T-helper 1 cell treated with Interleukin-12 subunit alpha and Interleukin-12 subunit beta and Interleukin-4 antibody, amounts not matched to agents 30 ng/mL and 1 ng/mL, for 36 hours (primary cell): ENCODE results near the gene LY6G5C. TPM values are rescaled to one million over a fixed set of nuclear protein-coding genes. Genes with fewer than 3 reads are reported as not detected.
"Not testable (repeated sequence)": the region's sequence is repeated elsewhere in the genome, so short reads cannot be mapped to it uniquely, and the experiment has no call there.

Experiments
- intact Hi-C: fragments of 100-400 bp; cut with micrococcal nuclease; formaldehyde crosslinking; loops from one replicate; pipeline ENCODE4 v1.15.1; 2024
- total RNA-seq: library from RNA; stranded (reverse); gene quantifications from 2 replicates; pipeline ENCODE4 v1.2.3, GENCODE V29; 2022

Gene LY6G5C
- total RNA-seq, 1 donor from 2014 or later, result 6.3 TPM

DNA sequence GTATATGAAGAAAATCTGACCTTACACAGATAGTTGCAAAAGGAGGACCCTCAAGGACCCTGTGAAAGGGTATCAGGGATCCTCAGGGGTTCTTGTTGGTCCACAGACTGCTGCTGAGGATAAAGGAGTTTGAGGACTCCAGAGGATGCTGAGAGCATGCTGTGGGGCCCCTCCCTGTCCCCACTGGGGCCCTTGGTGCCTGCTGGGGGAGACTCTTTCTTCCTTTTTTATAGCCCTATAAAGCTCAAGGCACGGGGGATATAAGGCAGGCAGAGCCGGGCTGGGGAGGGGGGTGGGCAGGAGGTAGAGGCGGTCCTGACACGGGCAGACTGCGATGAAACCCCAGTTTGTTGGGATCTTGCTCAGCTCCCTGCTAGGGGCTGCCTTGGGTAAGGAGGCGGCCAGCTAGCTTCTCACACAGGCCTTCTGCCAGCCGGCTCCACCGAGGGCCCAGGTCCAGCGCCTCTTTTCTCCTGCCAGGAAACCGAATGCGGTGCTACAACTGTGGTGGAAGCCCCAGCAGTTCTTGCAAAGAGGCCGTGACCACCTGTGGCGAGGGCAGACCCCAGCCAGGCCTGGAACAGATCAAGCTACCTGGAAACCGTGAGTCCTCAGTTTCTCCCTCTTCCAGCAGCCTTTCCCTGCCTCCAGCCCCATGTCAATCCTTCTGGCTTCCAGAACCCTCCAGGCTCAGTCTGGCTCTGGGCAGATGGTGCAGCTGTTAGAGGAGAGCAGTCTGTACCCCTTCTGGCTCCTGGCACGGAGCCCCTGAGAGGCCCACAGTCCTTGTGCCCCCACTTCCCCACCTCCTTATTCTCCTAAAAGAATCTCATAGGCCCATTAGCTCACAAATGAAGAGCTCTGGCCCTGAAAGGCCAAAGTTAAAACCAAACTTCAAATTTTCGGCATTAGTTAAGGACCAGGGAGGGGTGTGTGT is 34.4 kb upstream of the LY6G5C start, which contains the start of gene LY6G6D:
TSS of gene LY6G6D (plus strand) at position 327 of the 937 bp plus-strand sequence. CDS start at position 335, 8 bp downstream.
- intact Hi-C loops, result no loop called here

DNA sequence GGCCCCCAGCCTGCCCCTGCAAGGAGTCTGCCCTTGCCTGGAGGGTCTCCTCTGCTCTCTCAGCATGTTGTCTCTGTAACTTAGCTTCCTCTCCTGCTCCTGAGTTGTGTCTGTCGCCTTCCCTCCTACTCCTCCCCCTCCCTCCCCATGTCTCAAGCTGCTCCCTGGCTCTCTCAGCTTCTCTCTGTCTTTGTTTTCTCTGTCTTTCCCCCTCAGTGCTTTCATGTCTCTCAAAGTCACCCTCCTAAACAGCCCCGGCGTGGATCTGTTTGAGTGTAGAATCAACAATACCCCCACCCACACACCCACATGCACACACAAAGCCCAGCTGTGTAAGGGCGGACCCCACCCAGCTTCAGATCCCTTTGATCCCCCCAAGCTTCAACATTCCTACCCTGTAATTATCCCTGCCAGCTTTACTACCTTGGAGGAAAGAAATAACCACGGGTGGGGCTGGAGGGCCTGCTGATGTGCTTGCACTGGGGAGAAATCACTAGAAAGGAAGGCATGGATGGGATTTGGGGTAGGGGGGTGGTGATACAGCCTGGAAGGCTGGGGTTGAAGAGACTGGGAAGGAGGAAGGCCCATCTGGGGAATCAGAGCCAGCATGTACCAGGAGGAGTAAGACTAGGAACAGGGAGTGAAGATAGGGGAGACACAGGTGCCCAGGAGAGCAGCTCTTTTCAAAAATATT is 33.3 kb upstream of the LY6G5C start:
- intact Hi-C loops, result no loop called here

- intact Hi-C loops, result no loop called here
Measured at GRCh38 chr6:31713465-31713864, 32.6 kb upstream of the LY6G5C start.

- intact Hi-C loops, result no loop called here
Measured at GRCh38 chr6:31712296-31712695, 31.4 kb upstream of the LY6G5C start.

DNA sequence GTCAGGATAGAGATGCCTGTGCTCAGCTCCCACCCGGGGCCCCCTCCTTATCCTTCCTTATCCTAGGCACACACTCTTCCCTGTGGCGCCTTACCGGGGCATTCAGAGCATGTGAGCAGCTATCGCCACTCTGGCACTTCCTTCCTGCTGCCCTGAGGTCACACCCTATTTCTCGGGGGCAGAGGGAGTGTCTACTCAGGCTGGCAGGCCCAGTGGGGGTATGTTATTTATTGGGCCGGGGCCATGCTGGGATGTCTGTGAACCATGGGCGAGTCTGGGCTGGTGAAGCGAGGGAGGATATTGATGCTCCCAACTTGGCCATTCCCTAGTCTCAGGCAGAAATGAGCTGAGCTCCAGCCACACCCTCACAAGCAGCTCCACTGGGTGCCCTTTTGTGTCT is 30.4 kb upstream of the LY6G5C start:
- intact Hi-C loops, result no loop called here

DNA sequence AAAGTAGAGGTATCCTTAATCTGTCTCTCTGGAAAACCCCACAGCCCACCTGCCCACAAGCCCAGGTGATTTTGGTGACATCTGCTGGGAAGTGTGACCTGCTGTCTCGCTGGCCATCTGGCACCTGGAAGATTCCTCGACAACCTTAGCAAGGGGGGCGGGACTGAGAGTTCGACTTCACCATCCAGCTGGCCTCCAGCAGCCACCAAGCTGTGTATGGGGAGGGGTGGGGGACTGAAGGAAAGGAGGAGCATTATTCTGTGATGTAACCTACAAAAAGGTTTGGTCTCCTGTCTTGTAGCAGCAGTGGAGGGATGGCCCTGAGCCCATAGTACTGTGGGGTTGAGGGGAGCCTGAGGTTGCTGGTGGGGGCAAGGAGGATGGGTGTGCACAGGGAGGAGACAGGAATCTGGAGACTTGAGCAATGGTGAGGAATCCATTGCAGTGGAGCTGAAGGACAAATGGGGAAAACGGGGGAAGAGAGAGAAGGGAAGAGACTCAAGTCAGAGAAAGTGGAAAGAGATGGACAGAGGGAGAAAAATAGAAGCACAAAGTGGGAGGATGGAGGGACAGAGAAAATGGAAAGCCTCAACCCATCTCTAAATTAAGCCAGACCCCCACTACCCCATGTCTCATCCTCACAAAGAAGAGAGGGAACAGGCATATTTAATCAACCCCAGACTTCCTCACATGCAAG is 29.8 kb upstream of the LY6G5C start:
- intact Hi-C loops, result no loop called here

GRCh38 chr6:31709157-31709556 is 28.3 kb upstream of the LY6G5C start:
- intact Hi-C loops, result not testable (repeated sequence)

DNA sequence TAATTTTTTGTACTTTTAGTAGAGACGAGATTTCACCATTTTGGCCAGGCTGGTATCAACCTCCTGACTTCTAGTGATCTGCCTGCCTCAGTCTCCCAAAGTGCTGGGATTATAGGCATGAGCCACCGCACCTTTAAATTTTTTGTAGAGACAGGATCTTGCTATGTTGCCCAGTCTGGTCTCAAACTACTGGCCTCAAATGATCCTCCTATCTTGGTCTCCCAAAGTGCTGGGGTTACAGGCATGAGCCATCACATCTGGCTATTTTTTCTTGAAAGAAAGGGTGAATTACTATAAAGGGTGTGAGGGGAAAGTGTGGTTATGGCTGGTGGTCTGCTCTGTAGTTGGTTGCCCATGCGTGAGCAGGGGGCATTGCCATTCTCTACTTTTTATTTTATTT is 27.4 kb upstream of the LY6G5C start:
- intact Hi-C loops, result no loop called here

DNA sequence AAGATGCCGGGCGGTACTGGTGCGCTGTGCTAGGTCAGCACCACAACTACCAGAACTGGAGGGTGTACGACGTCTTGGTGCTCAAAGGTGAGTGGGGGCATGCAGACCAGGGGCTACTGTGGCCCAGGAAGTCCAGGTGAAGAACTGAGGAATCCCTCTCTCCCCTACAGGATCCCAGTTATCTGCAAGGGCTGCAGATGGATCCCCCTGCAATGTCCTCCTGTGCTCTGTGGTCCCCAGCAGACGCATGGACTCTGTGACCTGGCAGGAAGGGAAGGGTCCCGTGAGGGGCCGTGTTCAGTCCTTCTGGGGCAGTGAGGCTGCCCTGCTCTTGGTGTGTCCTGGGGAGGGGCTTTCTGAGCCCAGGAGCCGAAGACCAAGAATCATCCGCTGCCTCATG is 26.8 kb upstream of the LY6G5C start:
- intact Hi-C loops, result no loop called here

GRCh38 chr6:31706599-31706998 is 25.7 kb upstream of the LY6G5C start, which contains the start of gene LY6G6F:
LY6G6F (plus strand) TSS chr6:31706866; CDS start chr6:31706907, 41 bp downstream.
- intact Hi-C loops, result no loop called here

GRCh38 chr6:31705931-31706330 is 25.1 kb upstream of the LY6G5C start:
- intact Hi-C loops, result no loop called here

GRCh38 chr6:31702819-31703716 is 22.2 kb upstream of the LY6G5C start, which contains the start of gene ABHD16A:
ABHD16A (minus strand) TSS chr6:31703324; CDS start chr6:31703281, 43 bp downstream.
- intact Hi-C loops, result loop anchor here (1.0 to 2.0 kb wide), 15 partner anchors 22 to 474 kb away; partner anchors contain the start of genes AGPAT1, BAG6, DDAH2 and EHMT2

DNA sequence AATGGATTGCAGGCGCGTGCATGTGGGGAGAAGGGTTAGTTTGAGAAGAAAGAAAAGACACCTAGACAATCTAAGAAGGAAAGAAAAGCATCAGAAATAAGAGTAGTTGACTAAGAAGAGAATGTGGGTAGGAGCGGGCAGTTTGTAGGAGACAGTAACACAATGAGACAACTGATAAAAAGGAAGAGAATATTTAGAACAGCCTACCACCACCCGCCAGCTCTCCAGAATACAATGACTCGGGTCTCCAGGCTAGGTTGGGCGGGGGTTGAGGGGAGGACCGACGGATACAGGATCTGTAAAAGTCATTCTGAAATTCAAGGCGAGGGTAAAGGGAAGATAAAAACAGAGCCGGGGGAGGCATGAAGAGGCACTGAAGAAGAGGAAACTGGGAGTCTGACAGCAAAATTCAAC is 21.5 kb upstream of the LY6G5C start:
- intact Hi-C loops, result loop anchor here (1.0 to 2.0 kb wide), 4 partner anchors 21 to 474 kb away; partner anchors contain the start of genes AGPAT1, LSM2 and LY6G5C

DNA sequence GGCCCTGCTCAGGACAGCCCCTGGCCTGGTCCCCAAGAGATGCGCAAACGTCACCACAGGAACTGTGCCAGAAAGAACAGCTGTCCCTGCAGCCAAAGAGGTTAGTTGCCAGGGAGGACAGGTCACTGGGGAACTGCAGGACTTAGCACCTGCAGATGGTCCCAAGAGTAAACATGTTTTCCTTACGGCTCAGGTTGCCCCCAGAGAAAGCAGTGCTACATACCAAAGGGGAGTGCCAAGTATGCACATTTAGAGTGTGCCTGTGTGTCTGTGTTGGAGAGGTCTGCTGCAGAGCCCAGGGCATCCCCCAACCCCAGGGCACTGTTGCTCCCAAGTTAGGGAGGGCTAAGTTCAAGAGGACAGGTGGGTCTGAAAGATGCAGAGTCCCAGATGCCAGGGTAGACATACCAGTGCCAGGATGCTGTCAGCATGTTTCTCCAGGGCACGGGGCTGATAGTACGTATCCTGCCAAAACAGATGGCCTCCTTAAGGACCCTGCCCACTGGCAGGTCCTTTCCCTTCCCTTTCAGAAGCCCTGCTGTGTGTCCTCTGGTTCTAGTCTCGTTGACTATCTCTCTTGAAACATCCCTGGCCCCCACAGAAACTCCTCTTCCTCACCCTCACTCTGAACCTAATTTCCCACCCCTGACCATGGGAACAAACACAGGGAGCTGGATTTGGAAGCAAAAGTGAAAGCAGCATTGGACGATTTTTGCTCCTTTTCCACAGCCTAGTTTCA is 21.0 kb upstream of the LY6G5C start:
- intact Hi-C loops, result loop anchor here (1.0 to 2.0 kb wide), 4 partner anchors 21 to 475 kb away; partner anchors contain the start of genes AGPAT1, LSM2 and LY6G5C

- intact Hi-C loops, result no loop called here
Measured at GRCh38 chr6:31700740-31701401, 20.0 kb upstream of the LY6G5C start.

- intact Hi-C loops, result no loop called here
Measured at GRCh38 chr6:31697555-31697954, 16.7 kb upstream of the LY6G5C start.

- intact Hi-C loops, result no loop called here
Measured at GRCh38 chr6:31693535-31693934, 12.7 kb upstream of the LY6G5C start.

- intact Hi-C loops, result no loop called here
Measured at GRCh38 chr6:31692886-31693285, 12.0 kb upstream of the LY6G5C start.

GRCh38 chr6:31692353-31692752 is 11.5 kb upstream of the LY6G5C start:
- intact Hi-C loops, result no loop called here
